Skin epidermis (tissue), 12 donors: ENCODE data around the gene ABLIM2.
A peak's percentile ranks its signal among the peaks of the same experiment; 100 is the strongest.

Experiments
- H3K27ac ChIP-seq, 21 experiments: fragments of 200-600 bp; sonication (generic) in 11 of 21; one replicate each; pipeline ENCODE4 v1.5.0; 2020; ENCODE audit warnings: mild to moderate bottlenecking in 3 of 21, inconsistent platforms in 2 of 21, moderate library complexity in 2 of 21
- H3K4me3 ChIP-seq, 7 experiments: fragments of 200-600 bp; sonication (generic) in 2 of 7; one replicate each; pipeline ENCODE4 v1.5.0; 2020; ENCODE audit warnings: inconsistent platforms in 2 of 7, mild to moderate bottlenecking in 2 of 7, moderate library complexity in 1 of 7

The ABLIM2 gene

GRCh38 chr4:8158710-8159536, at the start of gene ABLIM2:
TSS of gene ABLIM2 (minus strand) at chr4:8158813. CDS start at chr4:8158689, 124 bp downstream.
- peak within 1 kb of the TSS; percentile 65 to 78 (median 73) for H3K4me3 ChIP-seq
- peak within 1 kb of the TSS in 20 of 21 experiments; percentile 20 to 86 (median 74) for H3K27ac ChIP-seq

- Histone ChIP-seq H3K4me3 (no peak overlapping the region), H3K27ac (no peak overlapping the region)
These were observed 48.7 kb upstream of the ABLIM2 start for GRCh38 chr4:8207314-8207713.

DNA sequence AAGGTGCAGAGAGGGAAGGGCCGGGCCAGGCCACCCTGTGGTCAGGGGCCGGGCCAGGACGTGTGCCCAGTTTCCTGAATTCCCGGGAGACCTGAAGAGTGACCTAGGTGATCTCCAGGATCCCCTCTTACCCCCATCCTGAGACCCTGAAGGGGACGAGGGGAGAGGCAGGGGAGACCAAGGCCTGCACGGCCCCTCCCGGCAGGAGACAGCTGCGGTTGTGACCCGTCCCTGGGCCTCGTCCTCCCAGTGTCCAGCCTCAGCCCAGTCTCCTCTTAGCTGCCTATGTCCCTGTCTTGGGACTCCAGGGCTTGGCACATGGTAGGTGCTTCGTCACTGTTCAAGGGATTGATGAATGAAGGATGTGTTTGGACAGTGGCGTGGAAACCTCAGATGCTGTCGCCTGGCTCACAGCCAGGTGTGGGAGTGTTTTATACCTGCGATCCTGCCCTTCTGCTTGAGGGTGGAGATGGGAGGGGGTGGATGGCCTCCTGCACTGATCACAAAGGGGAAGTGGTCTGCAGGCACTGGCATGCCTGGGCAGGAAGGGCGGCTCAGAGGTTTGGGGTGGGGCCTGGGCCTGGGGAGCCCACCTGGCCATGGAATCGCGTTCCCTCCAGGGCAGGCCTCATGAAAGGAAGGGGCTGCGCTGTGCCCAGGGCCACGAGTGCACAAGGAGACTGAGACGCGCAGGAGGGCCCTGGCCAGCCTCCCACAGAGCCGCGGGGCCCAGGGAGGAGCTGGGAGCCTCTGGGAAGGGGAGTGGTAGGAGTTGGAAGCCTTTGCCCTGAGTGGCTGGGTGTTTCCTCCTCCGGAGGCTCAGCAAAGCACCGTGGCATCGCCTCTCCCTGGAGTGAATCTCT, 47.4 kb upstream of the ABLIM2 start:
- no peak overlapping the region for H3K4me3 ChIP-seq
- H3K27ac ChIP-seq, result peak overlapping the region in 5 of 21 experiments; percentile 10 to 67 (median 45)

DNA sequence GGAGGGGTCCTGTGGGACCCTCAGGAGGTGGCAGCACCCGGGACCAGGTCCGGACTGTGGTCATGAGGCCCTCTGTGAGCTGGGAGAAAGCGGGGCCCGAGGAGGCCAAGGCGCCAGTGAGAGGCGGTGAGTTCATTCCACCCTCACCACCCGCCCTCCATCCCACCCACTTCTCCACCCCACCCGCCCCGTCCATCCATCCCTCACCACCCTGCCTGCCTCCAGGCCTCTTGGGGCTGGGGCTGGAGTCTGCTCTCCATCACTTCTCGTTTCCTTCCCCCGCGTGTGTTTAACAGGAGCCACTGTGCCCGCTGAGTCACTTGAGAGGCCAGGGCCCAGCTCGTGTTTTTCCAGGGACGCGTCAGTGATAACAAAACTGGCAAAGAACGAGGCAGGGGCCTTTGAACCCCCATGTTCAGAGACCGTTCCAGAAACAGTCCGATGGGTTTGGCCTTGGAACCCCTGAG, 46.7 kb upstream of the ABLIM2 start:
- peak overlapping the region in 1 of 21 experiments; percentile 67 for H3K27ac ChIP-seq
- H3K4me3 ChIP-seq, result no peak overlapping the region

GRCh38 chr4:8204576-8205227, 46.1 kb upstream of the ABLIM2 start:
- Histone ChIP-seq H3K4me3 (no peak overlapping the region), H3K27ac (no peak overlapping the region)

GRCh38 chr4:8203817-8204216, 45.2 kb upstream of the ABLIM2 start:
- H3K4me3 ChIP-seq, result no peak overlapping the region
- H3K27ac ChIP-seq, result no peak overlapping the region

DNA sequence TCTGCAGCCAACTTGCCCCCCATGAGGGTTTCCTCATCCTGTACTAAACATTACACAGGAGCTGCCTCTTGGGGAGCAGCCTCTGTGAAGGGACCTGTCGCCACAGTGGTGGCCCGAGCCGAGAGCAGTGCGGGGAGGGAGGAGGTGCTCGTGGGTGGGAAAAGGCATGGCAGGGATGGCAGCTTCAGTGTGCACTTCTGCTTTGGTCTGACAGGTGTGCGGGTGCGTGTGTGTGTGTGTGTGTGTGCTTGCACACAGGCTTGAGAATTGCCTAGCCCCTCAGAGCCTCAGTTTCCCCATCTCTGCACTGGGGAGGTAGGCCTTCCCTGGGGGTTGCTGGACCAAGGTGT, 44.4 kb upstream of the ABLIM2 start:
- Histone ChIP-seq H3K4me3 (peak overlapping the region in 1 of 7 experiments; percentile 9), H3K27ac (no peak overlapping the region)

DNA sequence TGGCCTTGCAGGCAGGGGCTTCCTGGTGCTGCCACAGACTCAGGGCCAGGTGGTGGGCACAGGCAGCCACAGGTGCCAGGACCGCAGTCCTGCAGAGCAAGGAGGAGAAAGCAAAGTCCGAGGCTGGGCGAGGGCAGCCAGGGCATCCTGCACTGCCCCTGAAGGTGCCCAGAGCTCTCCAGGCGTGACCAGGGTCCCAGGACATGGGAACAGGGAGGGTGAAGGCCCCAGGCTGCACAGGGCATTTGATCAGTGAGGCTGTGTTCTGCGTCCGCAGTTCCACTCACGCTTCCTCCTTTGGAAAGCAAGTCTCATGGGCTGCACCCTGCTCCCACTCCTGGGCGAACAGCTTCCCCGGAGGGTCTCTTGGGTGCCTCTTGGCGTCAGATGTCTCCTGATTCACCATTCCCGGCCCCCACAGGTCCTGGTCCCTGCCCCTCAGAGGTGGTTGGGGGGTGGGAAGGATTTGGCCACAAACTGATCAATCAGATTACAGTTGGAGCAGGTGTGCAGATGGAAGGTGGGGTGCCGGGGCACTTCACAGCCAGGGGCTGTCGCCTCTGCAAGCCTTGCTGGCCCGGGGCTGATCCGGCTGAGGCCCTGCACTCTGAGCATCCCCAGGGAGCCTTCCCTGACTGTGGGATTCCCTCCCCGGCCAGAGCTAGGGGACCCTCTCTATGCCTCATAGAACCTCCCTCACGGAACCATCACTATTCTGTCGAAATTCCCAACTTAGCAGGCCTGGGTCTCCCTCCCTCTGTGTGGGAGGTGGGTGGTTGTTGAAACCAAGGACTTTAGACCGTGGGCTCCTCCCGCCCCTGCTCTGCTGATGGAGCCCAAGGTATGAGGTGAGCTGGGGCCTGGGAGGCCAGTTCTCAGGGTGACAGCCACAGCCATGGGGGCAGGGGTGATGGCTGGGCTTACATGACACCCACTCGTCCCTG, 43.8 kb upstream of the ABLIM2 start:
- Histone ChIP-seq H3K4me3 (peak overlapping the region in 4 of 7 experiments; percentile 3 to 53 (median 48)), H3K27ac (peak overlapping the region in 7 of 21 experiments; percentile 22 to 96 (median 81))

GRCh38 chr4:8201321-8201781, 42.7 kb upstream of the ABLIM2 start:
- Histone ChIP-seq H3K4me3 (peak overlapping the region; percentile 3 to 53 (median 48)), H3K27ac (peak overlapping the region in 19 of 21 experiments; percentile 11 to 96 (median 83))

DNA sequence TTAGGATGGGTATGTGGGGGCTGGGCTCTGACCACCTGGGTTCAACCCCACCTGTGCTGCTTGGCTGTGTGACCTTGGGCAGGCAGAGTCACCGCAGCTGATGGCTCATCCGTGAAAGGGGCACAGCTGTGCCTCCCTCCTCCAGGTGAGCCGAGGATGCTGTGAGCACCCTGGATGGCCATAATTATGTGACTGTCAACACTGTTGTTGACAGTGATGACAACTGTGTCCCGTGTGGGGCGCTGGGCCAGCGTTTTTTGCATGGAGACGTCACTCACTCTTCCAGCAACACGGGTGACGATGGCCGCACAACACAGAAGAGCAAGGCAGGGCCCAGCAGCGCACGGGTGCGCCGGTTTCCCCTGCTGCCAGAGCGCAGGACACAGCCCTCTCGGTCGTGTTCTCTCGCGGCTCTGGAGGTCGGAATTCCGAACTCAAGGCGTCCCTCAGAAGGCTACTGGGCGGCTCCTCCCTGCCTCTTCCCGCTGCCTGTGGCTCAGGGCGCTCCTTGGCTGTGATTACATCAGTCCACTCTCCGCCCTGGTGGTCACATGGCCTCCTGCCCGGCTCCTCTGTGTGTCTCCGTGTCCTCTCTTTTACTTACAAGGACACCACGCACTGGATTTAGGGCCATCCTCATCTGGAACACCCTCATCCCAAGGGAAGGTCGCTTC, 41.8 kb upstream of the ABLIM2 start:
- Histone ChIP-seq H3K4me3 (peak overlapping the region; percentile 26 to 53 (median 48)), H3K27ac (peak overlapping the region in 20 of 21 experiments; percentile 40 to 96 (median 84))

GRCh38 chr4:8199594-8200301, 41.1 kb upstream of the ABLIM2 start:
- Histone ChIP-seq H3K27ac (peak overlapping the region; percentile 40 to 96 (median 84)), H3K4me3 (peak overlapping the region; percentile 26 to 53 (median 48))

- H3K27ac ChIP-seq, result peak within 1 kb of the TSS; percentile 40 to 96 (median 84)
- peak within 1 kb of the TSS; percentile 26 to 53 (median 48) for H3K4me3 ChIP-seq
These were observed 40.4 kb upstream of the ABLIM2 start, which contains the start of gene SH3TC1 for GRCh38 chr4:8198906-8199593. TSS of gene SH3TC1 (plus strand) at chr4:8199290. CDS start at chr4:8205195, 5,905 bp downstream.

DNA sequence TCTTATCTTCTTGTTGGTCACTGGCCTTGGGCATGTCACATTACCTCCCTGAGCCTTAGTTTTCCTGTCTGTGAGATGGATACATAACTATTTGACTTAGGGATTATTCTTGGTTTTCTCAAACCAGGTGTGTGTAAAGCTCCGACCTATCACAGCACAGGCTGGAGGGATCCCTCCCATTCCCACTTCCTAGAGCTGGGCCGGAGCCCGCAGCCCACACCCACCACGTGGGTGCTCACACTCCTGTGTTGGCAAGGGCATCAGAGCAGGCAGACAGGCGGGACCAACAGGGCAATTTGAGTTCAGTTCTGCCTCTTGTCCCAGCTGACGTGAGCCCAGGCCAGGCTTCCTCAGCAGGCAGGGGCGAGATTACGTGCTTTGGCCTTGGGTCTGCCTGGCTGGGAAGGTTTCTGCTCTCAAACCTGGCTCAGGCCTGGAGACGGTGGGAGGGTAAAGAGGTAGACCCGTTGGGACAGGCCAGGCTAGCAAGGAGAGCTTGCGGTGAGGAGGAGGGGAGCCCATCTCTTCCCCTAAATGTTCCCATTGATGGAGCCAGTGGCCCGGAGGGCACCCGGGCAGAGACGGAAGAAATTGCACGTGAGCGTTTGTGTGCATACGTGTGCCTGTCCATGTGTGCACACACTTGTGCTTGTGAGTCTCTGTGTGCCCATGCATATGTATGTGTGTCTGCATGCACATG, 39.7 kb upstream of the ABLIM2 start:
- Histone ChIP-seq H3K4me3 (peak overlapping the region in 5 of 7 experiments; percentile 48 to 53 (median 49)), H3K27ac (peak overlapping the region in 20 of 21 experiments; percentile 17 to 96 (median 84))

- Histone ChIP-seq H3K4me3 (no peak overlapping the region), H3K27ac (peak overlapping the region in 4 of 21 experiments; percentile 13 to 95 (median 86))
These were observed 38.9 kb upstream of the ABLIM2 start for GRCh38 chr4:8197521-8197920.

DNA sequence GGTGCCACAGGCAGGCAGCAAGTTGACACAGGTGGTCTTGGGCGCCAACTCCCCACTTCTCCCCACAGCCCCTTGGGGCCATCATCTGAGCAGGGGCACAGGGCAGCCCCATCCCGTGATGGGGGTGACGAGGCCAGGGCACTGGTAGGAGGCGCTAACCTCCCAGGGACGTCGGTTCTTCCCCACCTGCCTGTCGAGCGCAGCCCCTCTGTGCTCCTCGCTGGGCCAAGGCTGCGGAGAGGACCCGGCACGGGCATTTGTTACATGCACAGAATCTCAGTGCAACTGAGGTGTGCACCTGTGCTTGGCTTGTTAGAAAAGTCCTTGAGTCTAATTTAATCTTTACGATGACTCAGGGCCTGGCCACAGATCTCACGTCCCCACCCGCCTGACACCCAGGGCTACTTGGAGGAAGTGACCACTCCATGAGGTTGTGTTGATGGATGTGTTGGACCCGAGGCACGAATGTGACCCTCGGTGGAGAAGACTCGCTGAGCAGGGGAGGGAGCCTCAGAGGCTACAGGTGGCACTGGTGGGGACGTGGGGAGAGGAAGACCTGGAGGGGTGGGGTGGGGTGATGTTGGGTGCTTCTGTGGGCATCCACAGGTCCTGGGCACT, 37.3 kb upstream of the ABLIM2 start:
- Histone ChIP-seq H3K4me3 (no peak overlapping the region), H3K27ac (peak overlapping the region in 2 of 21 experiments; percentile 27 to 67)

DNA sequence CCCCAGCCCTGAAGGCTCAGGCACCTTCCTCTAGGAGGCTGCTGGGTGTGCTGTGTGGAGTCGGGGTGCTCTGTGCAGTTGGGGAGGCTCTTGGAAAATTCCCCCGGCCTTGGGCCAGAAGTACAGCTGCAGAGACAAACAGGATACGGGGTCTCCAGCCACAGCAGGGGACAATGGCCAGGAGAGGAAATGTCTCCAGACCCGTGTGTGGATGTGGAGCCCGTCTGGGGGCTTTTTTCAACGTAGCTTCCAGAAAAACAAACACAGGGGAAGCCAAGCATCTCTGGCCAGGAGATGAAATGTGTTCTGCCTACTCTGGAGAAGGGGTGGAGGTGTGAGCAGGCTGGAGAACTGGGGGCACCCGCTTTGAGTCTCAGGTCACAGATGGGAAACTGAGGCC, 36.8 kb upstream of the ABLIM2 start:
- peak overlapping the region in 2 of 21 experiments; percentile 27 to 67 for H3K27ac ChIP-seq

More for the DNA sequence above, 36.8 kb upstream of the ABLIM2 start:
- no peak overlapping the region for H3K4me3 ChIP-seq
